RPMI8226 (cell line): Measurements from ENCODE around the gene PRRX2.
"Not testable (repeated sequence)": the region's sequence is repeated elsewhere in the genome, so short reads cannot be mapped to it uniquely, and the experiment has no call there.

Experiments used
- DNase-seq: peaks from one replicate; pipeline ENCODE4 v3.0.0-alpha.2; 2015

Gene PRRX2

GRCh38 chr9:129665389-129665775 lies at the start of gene PRRX2:
Gene PRRX2 (plus strand): TSS chr9:129665647. CDS start chr9:129665868, 221 bp downstream.
- no peak for DNase-seq

DNA sequence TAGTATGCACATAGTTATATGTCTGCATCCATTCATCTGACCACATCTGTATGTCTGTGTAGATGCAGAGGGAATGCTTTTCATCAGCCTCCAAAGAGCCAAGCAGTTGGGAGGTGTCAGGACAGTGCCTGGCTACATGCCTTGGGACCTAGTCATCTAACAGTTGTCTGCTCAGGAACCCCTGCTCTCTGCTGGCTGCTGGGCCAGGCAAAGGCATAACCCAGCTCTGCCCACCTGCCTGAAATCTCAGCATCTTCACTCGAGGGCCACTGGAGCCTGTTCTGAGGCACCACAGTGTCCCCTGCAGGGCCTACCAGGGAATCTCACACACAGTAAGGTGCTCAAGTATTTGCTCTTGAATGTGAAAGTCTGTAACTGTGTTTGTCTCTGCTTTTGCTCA lies 48.3 kb upstream of the PRRX2 start:
- DNase-seq, result peak; percentile 62

GRCh38 chr9:129619787-129620668 lies 45.4 kb upstream of the PRRX2 start:
- no peak for DNase-seq

GRCh38 chr9:129620669-129621295 lies 44.7 kb upstream of the PRRX2 start, which contains the start of gene C9orf50:
Gene C9orf50 (minus strand): TSS chr9:129621101. CDS start chr9:129620574, 527 bp downstream.
- no peak for DNase-seq

GRCh38 chr9:129623331-129623730 lies 42.1 kb upstream of the PRRX2 start:
- no peak for DNase-seq

DNA sequence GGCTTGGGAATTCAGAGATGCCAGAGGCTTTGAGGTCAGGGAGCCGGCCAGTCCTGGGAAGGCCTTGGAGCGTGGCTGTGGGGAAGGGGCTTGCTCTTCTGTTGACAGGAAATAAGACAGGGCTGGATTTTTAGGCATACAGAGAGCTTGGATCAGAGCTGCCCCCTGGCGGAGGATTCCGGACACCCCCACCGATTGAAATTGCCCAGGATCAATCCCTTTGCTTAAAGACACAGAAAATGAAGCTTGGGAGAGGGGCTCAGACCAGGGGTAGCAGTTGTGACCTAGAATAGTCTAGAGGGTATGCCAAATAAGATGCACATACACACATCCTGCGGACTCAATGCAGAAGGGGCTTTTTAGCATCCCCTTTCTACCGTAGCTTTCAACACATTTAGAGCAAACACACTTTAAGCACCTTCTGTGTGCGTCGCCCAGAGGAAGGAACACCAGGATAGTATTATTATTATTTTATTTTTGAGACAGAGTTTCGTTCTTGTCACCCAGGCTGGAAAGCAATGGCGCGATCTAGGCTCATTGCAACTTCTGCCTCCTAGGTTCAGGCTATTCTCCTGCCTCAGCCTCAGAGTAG lies 41.2 kb upstream of the PRRX2 start:
- DNase-seq, result peak; percentile 83

DNA sequence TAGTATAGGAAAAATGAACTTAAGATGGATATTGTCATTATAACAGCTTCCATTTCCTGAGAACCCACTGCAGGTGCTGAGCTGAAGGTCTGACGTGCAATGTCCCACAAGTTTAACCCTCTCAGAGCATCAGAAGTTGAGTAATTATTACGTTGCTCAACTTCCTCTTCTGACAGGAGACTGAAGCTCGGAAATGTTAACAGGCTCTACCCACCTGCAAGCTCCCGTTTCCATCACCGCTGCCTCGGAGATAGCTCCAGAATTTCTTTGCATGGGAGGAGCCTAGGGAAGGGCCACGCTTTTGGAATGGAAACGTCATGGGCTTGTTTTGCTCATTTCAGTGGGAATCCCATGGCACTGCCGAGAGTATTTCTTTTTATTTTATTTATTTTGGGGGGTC lies 40.5 kb upstream of the PRRX2 start:
- DNase-seq, result peak; percentile 74

DNA sequence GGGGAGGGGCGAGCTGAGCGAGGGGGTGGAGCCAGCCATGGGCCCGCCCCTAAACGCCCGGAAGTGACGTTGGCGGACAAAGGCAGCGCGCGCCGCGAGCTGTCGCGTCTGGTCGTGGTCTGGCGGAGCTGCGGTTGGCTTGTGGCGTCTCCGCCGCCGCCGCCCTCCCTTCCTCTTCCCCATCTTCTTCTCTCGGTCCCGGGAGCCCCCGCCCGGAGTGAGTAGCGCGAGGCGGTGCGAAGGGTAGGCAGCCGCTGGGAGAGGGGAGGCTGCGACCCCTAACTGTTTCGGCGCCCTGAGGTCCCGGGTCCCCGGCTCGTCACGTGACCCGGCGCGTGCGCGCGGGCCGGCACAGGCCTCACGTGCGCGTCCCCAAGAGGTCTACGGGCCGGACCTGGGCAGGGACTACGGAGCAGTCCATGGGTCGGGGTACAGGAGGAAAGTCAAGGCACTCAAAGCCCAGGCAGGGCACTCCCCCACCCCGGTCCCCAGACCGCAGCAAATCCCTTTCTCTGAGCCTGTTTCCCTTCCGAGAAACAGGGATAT lies 39.3 kb upstream of the PRRX2 start, which contains the start of gene NTMT1:
NTMT1 (plus strand) TSS at position 85 of the 546 bp plus-strand sequence. CDS start 6,541 bp downstream, outside the sequence.
- peak; percentile 92 for DNase-seq

GRCh38 chr9:129626625-129627284 lies 38.7 kb upstream of the PRRX2 start:
- peak; percentile 76 for DNase-seq

DNA sequence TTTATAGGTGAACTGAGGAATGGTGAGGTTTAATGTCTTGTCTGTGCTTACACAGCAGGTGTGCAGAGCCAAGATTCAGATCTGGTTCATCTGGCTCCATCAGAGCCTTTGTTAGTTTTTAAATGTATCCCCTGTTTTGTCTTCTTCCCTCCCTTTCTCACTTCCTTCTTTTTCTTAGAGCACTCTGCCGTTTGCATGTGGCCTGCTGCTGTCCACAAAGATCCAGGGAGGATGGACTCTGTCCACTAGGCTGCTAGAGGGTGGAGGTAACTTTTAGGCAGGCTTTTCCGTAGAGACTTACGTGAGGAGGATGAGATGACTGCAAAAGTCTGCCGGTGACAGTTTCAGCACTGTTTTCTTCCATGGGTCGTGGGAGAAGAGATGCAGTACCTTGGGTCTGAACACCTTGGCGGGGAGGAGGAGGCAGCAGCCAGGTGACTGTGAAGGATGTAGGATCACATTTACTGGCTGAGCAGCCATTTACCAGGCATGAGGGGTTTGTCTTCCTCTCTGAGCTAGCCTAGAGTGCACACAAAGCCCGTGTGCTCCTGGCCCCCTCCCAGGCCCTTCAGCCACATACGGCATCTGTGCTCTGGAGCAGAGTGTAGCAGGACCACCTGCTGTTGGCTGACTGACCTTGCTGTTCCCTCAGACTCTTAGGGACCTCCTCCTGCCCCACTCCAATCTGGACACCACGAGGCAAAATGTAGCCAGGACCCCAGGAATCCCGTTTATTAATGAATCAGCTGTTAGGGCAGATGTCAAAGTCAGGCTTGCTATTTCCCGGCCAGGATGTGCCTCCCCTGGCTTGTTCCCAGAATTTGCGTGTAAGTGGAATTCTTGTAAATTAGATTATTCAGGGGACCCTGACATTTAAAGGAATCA lies 37.6 kb upstream of the PRRX2 start:
- DNase-seq, result no peak

- no peak for DNase-seq
Measured at GRCh38 chr9:129628709-129629108, 36.7 kb upstream of the PRRX2 start.

DNA sequence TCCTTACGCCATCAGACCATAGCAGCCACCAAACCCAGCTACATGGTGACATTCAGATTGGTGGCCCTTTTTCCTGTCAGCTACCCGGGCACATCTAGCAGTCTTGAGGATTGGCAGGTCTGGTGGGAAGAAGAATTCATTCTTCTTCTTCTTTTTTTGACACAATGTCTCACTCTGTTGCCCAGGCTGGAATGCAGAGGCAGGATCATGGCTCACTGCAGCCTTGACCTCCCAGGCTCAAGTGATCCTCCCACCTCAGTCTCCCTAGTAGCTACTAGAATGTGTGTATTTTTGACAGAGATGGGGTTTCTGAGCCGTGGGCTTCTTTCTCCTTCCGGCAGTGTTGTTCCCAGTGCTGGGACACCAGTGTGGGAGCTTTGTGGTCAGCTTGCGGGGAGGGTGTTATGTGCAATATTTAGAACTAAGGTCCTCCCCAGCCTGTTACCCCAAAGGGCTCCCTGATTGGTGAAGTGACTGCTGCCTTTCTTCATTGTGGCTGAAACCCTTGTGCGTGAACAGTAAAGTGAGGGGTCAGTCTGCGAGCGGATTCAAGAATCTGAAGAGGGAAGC lies 36.1 kb upstream of the PRRX2 start:
- no peak for DNase-seq

- DNase-seq, result no peak
Measured at GRCh38 chr9:129630967-129631673, 34.3 kb upstream of the PRRX2 start.

DNA sequence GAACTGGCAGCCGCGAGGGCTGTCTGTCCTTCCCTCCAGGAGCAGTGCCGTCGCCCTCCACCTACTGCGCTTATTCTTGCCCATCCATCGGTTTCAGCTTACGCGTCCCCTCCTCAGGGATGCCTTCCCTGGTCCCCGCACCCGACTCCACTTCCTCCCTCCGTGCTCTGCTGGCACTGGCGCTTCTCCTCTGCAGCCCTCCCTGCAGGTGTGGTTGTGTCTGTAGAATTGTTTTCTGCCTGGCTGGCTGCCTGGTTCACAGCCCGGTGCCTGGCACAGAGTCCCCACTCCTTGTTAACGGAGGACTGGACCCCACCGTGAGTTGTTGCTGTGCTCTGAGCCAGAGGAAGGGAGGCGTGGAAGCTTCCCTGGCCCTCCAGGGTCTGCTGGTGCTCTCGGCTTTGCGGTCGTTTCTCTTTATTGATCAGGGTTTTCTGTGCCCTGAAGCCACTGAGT lies 33.7 kb upstream of the PRRX2 start:
- no peak for DNase-seq

DNA sequence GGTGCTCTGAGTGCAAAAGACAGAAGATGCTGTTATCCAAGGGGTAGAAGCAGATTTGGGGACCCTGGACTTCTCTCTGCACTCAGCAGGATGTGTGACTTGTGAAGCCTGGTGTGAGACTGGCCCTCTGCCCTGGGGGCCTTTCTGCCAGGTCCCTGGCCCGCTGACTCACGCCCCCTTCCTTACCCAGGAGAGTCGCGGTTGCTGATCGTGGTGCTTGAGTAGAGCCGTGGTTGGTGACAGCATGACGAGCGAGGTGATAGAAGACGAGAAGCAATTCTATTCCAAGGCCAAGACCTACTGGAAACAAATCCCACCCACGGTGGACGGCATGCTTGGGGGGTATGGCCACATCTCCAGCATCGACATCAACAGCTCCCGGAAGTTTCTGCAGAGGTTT lies 33.0 kb upstream of the PRRX2 start:
- no peak for DNase-seq

DNA sequence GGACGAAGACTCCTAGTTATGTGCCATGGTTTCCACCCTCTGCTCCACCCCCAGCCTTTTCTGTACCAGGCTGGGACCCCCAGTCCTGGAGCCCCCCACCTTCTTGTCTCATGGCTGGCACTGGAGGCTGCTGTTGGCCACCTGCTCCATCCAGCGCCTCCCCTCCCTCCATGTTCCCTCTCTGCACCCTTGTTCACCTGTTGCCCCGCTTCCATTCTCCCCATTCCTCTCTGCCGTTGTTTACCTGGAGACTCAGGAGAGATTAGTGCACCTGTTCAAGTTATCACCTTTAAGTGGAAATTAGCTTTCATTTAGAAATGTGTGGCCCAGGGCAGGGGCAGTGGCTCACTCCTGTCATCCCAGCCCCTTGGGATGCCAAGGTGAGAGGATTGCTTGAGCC lies 32.2 kb upstream of the PRRX2 start:
- no peak for DNase-seq

DNA sequence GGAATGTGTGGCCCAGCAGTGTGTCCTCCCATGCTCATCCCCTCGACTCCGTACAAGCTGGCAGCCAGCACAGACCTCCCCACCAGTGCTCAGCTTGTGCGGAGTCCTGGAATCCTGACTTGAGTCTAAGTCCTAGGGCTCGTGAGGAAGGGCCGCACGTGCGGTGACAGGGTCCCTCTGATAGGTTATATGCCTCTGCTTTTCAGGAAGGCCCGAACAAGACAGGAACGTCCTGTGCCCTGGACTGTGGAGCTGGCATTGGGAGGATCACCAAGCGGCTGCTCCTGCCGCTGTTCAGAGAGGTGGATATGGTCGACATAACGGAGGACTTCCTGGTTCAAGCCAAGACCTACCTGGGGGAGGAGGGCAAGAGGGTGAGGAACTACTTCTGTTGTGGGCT lies 31.6 kb upstream of the PRRX2 start:
- no peak for DNase-seq

DNA sequence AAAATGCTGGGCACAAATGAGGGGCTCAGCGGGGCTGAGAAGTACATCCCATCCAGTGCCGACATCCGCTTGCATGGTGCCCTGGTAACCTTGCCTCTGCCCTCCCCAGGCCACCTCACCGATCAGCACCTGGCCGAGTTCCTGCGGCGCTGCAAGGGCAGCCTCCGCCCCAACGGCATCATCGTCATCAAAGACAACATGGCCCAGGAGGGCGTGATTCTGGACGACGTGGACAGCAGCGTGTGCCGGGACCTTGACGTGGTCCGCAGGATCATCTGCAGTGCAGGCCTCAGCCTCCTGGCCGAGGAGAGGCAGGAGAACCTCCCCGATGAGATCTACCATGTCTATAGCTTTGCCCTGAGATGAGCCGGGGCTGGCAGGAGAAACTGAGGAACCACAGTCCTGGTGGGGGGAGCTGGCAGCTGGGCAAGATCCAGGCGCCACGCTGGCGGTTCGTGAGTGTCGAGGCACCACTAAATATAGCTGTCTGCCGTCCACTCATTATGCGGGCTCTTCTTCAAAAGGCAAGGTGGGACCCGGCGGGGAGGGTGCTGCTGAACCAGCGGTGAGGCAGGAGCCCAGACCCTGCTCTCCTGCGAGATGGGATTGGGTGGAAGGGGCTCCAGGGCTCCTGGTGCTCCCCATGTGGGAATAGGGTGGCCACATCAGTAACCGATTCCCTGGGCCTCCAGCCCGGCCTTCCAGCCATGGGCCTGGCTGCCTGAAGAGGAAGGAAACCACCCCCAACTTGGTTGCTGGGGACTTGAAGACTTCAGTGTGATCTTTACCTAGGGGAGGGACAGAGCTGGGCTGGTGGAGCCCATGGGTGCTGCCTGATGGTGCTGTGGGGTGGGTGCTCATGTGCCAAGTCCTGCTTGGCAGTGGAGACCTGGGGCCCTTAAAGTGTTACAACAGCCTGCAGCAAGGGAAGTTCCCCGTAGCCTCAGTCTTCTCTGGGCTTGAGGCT lies 30.1 kb upstream of the PRRX2 start:
- DNase-seq, result no peak

DNA sequence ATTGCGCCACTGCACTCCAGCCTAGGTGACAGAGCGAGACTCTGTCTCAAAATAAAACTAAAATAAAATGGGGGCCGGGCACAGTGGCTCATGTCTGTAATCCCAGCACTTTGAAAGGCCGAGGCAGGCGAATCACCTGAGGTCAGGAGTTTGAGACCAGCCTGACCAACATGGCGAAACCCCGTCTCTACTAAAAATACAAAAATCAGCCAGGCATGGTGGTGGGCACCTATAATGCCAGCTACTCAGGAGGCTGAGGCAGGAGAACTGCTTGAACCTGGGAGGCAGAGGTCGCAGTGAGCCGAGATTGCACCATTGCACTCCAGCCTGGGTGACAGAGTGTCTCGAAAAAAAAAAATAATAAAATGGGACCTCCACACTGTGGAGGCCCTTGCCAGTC lies 29.1 kb upstream of the PRRX2 start:
- DNase-seq, result not testable (repeated sequence)
